ENCODE results near the gene TFDP3.

The TFDP3 gene

GRCh38 chrX:133218329-133218728 lies at the start of gene TFDP3:
Gene TFDP3 (minus strand): TSS chrX:133218354. CDS start chrX:133218259, 95 bp downstream.
- DNase-seq, result no peak

DNA sequence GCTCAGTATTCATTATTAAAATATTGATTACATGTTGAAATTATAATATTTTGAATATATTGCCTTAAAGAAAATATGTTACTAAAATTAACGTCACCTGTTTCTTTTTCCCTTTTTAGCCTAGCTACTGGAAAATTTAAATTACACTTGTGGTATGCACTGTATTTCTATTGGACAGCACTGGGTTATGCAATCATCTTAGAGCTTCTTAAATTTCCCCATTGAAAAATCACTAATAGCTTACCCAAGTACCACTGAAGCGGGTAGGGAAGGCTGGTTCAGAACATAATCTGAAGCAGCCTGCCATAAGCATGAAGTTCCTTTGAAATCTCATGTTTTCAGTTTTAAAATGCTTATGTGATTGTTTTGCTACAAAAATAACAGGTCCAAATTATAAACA lies 49.5 kb upstream of the TFDP3 start:
- DNase-seq, result no peak

DNA sequence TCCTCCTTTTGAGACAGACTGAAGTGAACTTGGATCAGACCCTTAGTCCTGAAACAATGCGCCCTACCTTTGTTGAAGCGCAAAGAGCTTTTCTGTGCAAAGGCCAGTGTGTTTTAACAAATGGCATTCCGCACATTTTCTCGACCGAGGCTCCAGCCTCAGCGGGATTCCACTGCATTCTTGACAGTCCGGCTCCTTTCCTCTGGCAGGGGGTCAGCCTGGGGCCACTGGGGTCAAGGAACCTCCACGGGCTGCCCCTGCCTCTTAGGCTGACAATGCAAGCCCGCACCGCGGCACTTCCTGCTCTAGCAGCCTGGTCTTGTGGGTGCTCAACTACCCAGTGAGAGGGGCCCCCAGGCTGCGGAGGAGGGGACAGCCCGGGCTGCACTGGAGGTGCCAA lies 47.2 kb upstream of the TFDP3 start:
- no peak for DNase-seq

- DNase-seq, result no peak
Observed at GRCh38 chrX:133258481-133258880, 40.3 kb upstream of the TFDP3 start.

DNA sequence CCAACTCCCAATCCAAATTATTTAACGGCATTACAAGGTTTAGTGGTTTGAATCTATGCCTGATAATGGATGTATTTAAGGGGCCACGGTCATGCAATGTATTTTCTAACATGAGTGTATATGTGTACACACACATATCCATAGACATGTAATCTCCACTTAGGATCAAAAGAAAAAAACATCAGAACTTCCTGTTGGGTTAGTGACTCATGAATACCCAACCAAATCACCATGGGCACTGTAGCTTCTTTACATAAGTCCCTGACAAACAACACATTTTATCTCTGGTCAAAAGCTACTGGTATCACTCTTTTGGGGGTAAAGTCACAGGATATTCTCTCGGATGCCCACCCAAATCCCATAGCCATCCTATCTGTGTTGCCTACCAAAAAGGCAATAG lies 36.5 kb upstream of the TFDP3 start:
- DNase-seq, result no peak

DNA sequence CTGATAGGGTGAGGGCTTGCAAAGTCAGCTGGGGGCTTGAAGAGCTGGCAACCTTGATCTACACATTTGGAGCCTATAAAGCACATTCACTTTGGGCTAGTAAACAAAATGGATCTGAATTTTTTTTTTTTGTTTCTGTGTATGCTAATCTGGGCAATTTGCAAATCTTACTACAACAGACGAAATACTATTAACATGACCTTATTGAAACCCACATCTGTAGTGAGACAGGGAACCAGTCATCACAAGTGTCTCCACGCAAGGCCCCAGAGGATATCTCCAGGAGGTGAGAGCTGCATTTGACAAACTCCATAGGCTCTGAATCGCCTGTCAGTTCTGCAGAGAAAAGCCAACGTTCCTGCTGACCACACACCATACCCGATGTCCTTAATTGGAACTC lies 33.0 kb upstream of the TFDP3 start:
- no peak for DNase-seq

GRCh38 chrX:133250184-133251100 lies 32.3 kb upstream of the TFDP3 start:
- DNase-seq, result no peak

DNA sequence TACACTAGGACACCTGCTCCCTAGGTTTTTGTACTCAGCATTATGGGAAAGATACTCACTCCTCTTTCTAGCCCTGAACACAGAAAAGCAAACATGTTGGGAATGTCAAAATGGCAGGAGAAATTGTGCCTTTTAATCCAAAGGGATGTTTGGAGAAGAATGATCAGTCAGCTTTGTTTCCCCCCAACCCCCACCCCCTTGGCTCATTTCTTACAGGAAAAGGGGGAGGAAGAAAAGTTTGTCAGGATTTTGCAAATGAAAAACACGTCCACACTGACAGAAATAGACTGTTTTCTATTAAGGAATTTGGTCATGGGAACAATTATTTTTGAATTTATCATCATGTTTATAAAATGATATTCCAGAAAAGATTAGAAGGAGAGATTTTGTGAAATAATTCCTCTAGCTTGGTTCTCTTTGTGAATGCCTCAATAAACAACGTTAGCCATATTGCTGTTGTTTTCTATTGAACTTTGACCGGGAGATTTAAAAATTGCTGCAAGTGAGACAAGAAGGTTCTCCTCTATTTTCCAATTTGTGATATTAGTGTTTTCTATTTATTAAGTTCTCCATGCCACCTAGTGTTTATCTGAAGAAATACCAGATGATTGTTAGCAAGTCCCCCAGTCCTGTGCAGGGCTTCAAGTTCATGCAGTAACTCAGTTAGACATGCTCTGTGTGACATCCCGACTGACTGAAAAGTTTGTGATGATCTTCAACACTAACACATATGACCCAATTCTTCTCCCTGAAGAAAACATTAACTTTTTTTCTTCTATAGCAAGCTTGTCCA lies 31.3 kb upstream of the TFDP3 start:
- no peak for DNase-seq

DNA sequence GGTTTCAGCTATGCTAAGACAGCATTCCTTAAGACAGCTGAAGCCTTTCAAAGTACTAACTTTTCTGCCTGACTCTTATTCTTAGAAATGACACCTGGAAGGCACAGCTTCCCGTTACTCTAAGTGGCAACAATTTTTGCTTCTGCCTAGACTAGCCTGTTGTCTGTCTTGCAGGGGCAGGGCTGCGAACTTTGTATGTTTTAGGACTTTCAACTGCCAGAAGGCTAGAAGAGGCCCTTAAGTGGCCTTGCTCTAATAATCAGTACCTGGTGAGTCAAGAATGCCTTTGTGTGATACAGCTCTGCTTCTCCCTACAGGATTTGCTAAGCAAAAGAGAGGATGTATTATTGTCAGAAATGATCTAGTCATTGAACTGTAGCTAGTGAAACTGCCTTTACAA lies 30.0 kb upstream of the TFDP3 start:
- no peak for DNase-seq

- DNase-seq, result no peak
Observed at GRCh38 chrX:133246921-133247320, 28.8 kb upstream of the TFDP3 start.

DNA sequence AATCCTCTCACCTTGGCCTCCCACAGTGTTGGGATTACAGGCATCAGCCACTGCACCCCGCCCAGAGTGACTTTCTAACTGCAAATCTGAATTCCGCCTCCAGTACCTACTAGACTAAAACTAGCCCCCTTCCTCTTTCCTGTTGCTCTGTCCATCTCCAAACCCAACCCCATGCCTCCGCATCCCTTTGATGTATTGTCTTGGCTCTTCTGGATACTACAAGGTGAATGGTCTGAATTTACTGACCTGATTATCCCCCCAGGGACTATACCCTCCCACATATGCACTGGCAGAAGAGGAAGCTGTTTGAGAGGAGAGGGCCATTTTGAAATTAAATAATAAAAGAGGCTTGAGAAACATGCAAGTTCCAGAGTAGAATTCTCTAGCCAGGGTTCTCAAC lies 17.7 kb upstream of the TFDP3 start:
- no peak for DNase-seq

GRCh38 chrX:133232331-133232730 lies 14.2 kb upstream of the TFDP3 start:
- DNase-seq, result no peak

DNA sequence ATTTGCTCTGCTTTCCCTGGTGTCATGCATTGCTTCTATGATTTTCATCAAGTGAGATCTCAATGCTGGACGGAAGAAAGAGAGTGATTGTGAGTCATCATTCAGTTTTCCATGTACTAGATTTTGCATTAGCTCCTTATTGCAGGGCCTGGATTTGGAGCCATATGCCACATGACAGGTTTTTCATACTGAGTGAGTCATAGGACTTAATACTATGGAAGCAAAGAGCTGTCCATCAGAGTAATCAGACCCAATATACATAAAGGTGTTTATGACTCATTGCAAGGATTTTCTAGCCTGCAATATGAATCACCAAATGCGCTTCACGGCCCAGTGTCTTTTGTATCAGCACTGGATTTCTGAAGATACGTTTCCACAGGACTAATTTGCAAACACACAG lies 11.2 kb upstream of the TFDP3 start:
- no peak for DNase-seq

DNA sequence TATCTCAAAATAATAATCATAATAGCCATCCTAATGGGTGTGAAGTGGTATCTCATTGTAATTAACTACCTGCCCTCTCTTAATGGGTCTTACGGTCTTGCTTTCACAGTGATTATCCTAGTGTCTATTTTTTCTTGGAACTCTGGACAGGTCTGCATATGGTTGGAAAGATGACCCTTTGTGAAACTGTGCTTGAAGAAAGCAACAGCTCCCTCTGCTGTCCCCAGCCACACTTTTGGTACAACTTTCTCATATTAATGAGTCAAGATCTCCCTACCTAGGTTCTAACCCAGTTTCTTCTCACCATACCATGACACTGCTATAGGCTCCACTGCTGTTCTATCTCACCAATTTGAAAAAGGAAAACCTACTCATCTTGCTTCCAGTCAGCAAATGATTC lies 2.4 kb downstream of the TFDP3 start:
- DNase-seq, result no peak

GRCh38 chrX:133215017-133215416 lies 3.1 kb downstream of the TFDP3 start:
- no peak for DNase-seq

DNA sequence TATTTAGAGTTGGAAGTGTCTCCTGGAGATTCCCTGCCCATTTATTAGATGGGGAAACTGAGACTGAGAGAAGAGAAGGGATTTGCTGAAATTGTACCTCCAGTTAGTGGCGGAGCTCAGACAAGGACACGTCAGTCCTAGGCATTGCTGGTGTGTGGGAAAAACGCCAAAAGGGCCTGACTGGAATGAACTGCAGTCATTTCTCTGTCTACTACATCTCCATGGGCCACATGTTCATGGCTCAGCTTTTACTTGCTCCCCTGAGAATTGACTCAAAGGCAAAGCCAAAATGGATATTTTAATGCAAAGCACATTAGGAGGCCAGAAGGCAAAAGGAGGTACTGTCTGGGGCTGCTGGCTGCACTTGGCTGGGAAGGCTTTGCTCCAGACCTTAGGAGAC lies 3.9 kb downstream of the TFDP3 start:
- no peak for DNase-seq

DNA sequence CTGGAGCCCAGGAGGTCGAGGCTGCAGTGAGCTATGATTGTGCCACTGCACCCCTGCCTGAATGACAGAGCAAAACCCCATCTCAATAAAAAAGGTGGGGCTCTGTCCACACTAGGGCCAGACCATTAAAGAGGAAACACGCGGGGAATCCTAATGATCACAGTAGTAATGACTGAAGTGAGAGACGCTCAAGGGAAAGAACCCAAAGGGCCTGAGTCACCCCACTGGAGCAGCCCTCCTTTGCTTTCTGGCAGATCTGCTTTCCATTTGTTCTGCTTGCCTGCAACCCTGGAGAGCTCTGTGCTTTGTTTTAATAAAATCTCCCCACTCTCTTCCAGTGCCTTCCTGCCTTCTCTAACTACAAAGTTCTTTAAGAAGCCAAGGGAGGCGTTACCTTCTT lies 5.0 kb downstream of the TFDP3 start:
- no peak for DNase-seq

DNA sequence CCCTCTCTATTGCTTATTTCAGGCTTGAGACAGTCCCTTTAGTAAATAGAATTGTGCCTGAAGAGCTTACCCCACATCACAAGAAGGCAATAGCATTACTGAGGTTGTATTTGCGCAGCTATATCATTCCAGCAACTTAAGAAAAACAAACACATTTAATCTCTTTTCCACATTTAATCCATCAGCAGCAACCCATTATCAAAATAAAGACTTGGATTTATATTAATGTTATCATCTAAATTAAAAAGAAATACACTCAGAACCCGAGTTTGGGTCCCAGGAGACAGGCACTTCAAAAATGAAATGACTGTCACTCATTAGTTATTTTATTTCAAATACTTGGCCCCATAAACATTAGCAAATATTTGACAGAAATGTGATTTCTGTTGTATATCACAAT lies 10.4 kb downstream of the TFDP3 start:
- no peak for DNase-seq

GRCh38 chrX:133191739-133192039 lies 26.5 kb downstream of the TFDP3 start:
- no peak for DNase-seq

DNA sequence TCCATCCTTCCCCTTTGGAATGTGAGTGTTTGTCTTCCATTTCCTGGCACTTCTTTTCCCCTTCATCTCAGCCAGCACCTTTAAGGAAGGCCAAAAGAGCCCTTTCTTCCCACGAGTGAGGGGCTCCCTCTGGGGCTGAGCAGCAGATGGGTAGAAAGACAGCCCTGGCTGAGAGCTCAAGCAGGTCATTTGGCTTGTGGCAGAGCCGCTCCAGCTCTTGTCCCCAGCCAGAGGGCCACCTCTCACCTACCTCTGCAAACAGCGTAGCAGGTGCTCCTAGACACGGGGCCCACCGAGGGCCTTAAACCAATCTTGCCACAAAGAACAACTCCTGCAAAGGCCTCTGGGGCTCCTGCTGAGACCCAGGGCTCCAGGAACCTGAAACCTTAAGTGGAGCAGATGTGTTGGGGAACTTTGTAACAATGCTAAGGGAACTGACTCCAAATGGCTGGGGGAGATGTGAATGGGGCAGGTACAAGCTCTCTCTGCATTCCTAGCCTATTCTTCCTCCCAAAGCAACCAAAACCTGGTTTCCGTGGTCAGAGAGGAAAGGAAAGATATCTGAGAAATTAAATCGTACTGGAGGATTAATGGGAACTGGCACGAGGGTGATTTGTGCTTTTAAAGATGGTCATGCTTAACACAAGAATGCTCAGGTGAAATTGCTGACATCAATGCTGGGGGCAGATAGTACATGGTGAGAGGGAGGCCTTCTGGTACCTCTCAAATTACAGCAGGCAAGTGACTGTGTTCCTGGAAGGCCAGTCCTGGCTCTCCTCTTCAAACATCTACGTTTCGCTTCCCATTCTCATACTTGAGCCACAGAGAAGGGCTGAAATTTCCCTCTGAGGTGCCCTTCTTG lies 27.0 kb downstream of the TFDP3 start:
- no peak for DNase-seq

DNA sequence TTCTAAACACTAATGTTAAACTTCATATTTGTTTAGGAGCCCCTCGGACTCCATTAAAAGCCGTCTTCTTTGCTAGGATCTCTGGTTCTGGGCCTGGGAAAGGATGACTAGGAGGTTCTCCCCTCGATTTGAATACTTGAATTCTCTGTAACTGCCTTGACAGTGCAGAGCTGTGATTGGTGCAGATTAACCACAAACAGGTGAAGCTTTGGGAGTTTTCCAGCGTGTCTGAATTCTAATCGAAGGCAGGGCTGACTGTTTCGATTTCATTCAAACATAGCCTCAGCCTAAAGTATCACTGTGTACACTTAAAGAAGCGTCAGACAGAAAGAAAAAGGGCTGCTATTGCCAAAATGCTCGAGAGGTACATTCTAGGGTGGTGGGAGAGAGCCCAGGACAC lies 29.0 kb downstream of the TFDP3 start:
- DNase-seq, result no peak

DNA sequence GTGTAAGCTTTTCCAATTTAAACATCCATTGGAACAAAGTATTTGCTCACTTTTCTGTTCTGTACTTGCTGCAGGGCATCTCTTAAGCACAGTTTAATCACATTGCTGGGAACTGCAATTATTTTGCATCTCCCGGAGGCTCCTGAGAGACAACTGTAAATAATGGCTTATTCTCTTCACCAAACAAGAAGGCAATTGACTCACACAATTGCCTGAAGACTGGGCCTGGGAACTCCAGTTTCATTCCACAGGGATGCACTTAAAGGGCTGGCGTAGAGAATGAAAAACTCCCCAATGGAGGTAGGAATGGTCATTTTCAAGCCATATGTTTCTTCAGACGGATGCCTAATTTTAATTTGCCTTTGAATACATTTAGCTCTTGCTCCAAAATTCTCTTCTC lies 29.5 kb downstream of the TFDP3 start:
- no peak for DNase-seq

- no peak for DNase-seq
Observed at GRCh38 chrX:133185938-133186337, 32.2 kb downstream of the TFDP3 start.

GRCh38 chrX:133185119-133185518 lies 33.0 kb downstream of the TFDP3 start:
- DNase-seq, result no peak
